Germinal center (tissue), 1 donor: ENCODE results near the gene CEP112.
"Not testable (repeated sequence)": the region's sequence is repeated elsewhere in the genome, so short reads cannot be mapped to it uniquely, and the experiment has no call there.

Experiments
- DNase-seq: peaks from one replicate; pipeline ENCODE4 v3.0.0; 2012; ENCODE audit warnings: mixed read lengths, low spot score

The CEP112 gene

DNA sequence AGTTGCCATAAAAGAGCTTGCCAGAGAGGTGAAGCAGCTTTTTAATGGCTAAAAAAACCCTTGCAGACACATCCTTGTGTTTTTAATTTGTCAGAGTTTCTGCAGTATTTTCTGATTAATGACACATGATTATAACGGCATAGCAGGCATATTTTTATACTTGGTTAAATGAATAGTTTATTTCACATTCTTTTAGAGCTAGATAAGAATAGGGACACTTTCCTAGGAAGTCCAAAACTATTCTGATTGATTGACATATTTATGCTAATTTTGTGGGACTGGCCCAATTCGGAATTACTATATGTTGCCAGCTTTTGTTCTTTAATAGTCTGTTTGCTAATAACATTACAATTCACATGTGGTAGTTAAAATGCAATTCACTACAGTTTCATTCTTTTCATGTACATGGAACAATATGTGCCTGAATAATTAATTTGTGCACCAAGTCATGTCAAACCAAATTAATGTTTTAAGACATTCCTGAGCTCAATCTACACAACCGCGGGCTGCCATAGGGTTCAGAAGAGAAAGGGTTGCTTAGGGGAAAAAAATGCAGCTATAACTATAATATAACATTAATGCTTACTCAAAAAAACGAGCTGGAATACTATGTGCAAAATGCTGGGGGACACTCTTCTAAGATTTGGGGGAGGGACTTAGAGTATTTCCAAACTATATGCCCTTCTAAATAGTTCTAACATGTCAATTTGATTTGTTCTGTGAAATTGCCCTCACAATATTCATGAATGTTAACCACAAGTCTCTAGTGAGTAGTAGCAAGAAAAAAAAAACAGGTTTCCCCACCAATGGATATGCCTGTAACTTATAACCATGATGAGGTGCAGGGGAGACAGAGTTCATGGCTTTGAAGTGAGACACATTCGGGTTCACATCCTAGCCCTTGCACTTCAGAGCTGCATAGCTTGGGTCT, 305.4 kb downstream of the CEP112 start:
- DNase-seq = no peak

DNA sequence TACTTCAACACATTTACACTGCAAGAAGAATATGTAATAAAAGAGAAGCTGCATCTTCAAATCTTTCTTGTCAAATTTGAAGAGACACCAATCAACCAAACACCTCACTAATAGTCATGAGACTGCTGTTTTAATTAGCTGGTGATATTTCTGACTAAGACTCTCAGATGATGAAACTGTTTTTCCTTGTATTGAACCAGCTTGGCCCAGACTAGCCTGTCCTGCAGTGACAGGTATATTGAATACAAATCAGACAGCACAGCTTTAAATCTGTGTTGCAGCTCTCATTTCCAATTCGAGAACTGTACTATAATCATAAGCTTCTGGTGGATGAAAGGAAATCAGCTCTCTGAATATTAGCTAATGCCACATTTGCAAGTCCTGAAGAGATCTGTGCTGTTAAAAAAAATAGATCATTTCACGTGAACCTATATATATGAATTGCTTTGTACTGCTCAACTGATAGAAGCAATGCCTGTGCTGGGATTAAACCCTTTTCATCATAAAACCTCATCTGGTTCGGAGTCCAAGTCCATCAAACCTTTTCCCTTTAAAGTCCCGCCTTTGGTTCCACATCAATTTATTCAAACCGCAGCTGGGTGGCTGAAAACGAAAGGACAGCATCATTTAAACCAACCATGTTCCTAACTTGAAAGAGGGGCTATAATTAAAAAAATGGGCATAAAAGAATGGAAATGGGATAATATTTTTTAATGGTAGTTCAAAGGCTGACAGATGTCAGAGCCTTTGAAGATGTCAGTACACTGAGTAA, 306.2 kb downstream of the CEP112 start:
- DNase-seq = no peak

DNA sequence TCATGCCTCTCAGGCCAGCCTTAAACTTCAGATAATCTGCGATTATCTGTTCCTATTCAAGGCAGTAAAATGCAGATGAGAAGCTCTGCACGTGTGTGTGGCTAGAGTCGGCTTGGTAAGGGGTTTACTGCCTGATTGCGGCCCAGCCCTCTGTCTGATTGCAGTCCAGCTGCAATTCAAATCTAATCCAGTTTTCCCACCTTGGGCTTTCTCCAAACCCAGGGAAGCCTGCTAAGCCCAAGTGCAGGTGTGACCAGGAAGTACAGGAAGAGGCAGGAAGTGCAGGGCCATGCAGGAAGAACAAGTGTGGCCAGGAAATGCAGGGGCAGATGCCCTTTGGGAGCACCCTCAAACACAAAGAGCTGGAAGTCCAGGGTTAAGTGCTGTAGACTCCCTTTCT, 314.9 kb downstream of the CEP112 start:
- DNase-seq = no peak

DNA sequence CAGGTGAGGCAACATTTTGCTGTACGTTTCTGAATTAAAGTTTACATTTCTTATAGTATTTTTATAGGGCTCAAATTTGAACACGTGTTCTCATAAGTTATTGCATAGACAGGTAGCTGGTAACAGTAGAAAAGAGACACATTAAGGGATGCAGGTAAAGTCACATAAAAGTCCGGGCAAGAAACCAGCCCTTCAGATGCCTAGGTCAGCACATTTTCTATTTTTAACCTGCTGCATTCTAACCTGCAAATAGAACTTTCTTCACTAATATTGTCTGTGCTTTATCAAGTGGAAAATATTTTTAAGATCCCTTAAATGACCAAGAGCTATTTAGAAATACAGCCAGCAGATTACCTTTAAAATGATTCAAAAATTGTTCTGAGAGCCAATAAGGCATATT, 323.1 kb downstream of the CEP112 start:
- DNase-seq = no peak

DNA sequence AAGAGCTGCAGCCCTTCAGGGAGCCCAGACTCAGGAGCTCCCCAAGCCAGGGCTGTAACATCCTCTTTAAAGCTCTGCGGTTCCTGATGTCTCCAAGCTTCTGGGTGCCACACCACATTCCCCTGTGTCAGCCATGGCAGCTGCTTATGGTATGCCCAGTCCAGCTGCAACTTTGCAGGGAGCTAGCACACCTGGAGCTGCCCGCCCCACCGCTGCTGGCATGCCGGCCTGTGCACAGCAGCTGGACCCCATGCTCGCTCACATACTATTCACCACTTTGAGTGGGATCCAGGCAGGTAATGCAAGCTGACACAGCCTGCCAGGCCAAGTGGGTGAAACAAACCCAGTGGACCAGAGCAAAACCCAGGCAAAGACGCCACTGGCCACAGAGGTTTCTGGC, 324.9 kb downstream of the CEP112 start:
- DNase-seq = no peak

DNA sequence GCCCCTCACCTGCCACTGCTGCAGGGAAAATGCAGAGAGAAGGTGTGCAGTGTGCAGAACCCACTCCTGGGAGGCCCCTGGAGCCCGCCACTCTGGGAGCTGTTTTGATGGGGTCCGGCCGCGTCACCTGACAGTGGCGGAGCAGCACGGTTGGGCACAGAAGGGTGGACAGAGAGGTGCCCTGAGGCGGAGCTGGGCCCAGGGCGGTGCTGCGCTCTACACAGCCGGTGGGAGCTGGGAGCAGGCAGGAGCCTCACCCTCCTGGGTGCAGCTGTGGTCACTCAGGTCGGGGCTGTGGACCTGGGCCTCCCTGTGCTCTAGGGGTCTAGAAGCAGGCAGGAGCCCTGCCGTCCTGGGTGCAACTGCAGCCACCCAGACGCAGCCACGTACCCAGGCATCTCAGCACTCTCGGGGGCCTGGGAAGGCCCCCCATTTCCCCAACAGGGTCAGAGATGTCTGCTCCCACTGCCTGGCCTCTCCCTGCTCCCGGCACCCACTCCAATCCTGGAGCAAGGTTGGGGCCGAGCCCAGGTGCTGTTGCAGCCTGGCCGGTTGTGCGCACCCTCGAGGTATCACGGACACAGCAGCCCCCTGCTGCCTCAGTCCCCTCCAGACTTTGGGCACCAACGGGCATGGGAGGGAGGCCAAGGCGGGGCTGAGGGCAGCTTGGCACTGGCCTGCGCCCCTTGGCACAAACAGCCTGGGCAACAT, 326.1 kb downstream of the CEP112 start:
- no peak for DNase-seq

DNA sequence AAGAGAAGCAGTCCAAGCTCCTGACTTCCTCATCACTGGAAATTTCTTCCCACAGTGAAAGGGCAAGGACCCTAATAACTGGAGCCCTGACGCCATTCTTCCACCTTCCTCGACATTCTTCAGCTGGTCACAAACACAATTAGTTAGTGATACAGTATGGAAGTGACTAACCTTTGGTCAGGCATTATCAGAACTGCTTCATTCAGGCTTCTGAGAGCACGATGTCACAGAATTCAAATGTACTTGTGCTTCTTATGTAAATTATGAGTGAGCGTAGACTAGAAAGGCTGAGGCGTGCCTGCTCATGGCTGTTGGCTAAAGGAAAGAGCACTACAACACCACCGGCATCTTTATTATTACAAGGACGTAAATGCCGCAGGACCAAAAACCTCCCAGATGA, 327.5 kb downstream of the CEP112 start:
- DNase-seq = no peak

DNA sequence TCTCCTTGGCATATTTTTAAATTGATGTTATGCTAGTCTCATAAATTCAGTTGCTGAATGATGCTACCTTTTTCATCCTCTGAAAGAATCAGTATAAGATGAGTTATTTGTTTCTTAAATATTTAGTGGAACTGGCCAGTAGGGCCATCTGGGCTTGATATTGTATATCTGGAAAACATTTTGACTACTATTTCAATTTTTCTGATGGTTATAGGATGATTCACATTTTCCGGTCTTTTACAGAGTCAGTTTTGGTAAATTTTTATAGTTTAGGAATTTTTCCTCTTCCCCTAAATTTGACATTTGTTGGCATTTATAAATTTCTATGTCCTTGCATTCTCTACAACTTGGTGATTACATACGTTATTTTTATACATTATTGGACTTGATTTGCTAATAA, 334.2 kb downstream of the CEP112 start:
- no peak for DNase-seq

DNA sequence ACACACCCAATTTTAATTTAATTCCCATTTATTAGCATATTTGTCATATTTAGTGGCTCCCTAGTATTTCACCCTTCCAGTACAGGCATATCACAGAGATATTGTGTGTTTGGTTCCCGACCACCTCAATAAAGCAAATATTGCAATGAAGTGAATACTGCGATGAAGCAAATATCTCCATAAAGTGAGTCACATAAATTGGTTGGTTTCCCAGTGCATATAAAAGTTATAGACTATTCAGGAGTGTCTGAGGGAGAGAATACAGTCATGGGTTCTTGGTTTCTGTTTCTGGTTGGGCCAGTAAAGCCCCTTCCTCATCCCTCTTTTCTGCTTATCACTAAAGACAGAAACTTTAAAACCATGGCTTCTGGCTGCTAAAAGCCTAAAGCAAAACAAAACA, 335.1 kb downstream of the CEP112 start:
- no peak for DNase-seq

DNA sequence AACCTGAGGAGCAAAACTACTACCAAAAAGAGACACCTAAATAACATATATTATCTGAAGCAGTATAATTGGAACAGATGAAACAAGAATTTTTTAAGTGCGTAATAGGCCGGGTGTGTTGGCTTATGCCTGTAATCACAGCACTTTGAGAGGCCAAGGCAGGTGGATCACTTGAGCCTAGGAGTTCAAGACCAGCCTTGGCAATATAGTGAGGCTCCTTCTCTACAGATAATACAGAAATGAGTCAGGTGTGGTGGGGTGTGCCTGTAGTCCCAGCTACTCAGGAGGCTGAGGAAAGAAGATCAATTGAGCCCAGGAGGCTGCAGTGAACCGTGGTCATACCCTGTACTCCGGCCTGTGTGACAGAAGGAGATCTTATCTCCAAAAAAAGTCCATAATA, 336.3 kb downstream of the CEP112 start:
- no peak for DNase-seq

DNA sequence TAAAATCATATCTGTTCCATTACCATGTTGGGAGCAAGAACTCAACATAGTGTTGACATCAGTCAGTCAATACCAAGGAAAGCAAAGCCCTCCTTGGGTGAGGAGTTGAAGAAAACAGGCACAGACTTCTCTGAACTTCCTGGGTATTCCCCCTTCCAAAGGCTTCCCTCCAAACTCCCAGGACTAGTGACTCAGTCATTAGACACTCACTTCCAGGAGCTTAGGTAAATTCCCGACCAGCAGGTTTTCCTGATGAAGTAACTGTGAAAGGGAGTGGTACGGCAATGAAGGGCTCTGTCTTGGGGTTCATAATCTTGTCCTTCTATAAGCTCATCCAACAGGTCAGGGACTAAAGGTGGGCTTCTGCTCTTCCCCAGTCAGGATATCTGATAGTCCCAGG, 336.7 kb downstream of the CEP112 start:
- DNase-seq = no peak

DNA sequence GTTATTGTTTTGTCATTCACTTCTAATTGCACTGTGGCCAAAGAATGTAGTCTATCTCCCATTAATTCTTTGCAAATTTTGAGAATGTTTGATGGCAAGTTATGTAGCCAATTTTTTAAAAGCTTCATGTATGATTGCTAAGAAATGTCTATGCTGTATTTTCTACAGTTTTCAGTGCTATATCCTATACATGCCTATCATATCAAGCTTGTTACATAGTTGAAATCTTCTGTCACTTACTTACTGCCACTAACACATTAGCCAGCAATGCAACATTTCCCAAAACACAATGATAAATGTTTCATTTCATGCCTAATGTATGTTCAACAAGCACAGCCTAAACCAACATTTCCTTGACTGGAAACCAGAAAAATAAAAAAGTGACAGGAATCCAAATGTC, 338.1 kb downstream of the CEP112 start:
- DNase-seq = no peak

DNA sequence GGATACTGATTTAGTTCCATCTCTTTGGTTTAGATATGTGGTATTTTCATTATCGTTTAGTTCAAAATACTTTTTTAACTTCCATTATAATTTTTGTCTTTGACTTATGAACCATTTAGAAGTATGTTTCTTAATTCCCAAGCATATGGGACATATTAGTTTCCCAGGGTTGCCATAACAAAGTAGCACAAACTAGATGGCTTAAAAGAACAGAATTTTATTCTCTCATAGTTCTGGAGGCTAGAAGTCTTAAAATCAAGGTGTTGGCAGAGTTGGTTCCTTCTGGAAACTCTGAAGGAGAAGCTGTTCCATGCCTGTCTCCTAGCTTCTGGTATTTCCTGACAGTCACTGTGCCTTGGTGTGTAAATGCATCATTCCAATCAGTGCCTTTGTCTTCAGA, 339.0 kb downstream of the CEP112 start:
- no peak for DNase-seq

DNA sequence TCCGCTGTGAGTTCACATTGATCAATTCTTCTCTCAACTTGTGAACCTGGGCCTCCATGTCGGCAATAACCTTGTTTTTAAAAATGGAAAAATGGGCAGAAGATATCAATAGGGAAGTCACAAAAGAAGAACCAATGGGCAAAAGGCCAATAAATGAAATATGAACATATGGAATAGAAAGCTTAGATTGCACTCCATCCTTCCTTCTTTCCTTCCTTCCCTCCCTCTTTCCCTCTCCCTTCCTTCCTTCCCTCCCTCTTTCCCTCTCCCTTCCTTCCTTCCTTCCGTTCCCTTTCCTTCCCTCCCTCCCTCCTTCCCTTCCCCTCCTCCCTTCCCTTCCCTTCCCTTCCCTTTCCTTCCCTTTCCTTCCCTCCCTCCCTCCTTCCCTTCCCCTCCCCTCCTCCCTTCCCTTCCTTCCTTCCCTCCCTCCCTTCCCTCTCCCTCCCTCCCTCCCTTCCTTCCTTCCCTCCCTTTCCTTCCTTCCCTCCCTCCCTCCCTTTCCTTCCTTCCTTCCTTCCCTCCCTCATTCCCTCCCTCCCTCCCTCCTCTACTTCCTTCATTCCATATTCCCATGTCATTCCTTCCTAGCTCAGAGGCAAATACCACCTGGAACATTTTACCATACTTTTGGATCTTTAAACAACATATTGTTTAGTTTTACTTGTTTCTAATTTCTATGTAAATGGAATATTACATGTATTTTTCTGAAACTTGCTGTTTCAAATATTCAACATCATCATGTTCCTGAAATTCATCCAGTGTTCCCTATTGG, 339.8 kb downstream of the CEP112 start:
- DNase-seq = no peak

DNA sequence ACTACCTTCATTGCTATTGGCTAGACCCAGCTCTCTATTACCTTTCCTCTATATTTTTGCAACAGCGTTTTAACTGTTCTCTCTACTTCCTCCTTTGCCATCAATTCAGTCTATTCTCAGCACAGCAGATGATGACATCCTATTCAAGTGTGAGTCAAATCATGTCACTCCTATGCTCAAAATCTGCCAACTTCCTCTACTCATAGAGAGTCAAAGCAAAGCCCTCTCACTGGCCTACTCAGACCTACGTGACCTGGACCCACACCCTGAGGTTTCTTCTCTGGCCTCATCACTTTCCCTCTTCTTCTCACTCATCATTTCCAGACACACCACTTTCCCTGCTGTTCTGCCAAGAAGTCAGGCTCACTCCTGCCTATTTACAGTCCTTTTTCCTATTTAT, 341.4 kb downstream of the CEP112 start:
- no peak for DNase-seq

DNA sequence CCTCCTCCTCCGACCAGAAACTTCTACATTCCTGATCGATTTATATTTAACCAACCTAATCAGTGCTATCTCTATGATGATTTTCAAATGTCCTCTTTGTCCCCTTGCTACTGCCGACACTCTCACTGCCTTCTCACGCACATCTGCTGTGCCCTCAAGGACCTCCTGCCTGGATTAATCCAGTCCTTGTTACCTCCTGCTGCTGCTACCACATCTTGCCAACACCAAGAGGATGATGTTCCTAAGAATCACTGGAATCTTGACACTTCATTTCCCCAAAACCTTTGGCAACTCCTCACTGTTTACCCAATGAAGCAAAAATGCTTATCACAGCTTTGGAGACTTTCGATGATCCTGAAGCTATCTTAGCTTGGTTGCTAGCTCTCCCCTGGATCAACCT, 343.2 kb downstream of the CEP112 start:
- no peak for DNase-seq

DNA sequence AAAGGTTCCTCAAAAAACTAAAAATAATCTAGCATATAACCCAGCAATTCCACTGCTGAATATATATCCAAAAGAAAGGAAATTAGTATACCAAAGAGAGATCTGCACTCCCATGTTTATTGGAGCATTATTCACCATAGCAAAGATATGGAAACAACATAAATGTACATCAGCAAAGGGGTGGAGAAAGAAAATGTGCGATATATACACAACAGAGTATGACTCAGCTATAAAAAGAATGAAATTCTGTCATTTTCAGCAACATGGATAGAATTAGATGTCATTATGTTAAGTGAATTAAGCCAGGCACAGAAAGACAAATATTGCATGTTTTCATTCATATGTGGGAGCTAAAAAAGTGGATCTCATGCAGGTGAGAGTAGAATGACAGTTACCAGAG, 350.8 kb downstream of the CEP112 start:
- no peak for DNase-seq

DNA sequence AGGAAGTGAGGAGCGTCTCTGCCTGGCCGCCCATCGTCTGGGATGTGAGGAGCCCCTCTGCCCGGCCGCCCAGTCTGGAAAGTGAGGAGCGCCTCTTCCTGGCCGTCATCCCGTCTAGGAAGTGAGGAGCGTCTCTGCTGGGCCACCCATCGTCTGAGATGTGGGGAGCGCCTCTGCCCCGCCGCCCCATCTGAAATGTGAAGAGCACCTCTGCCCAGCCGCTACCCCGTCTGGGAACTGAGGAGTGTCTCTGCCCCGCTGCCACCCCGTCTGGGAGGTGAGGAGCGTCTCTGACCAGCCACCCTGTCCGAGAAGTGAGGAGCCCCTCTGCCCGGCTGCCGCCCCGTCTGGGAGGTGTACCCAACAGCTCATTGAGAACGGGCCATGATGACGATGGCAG, 354.7 kb downstream of the CEP112 start:
- not testable (repeated sequence) for DNase-seq

DNA sequence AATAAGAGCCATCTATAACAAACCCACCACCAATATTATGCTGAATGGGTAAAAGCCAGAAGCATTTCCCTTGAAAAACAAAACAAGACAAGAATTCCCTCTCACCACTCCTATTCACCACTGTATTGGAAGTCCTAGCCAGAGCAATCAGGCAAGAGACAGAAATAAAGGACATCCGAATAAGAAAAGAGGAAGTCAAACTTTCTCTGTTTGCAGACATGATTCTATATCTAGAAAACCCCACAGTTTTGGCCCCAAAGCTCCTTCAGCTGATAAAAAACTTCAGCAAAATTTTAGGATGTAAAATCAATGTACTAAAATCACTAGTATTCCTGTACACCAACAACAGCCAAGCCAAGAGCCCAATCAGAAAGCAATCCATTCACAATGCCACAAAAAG, 358.7 kb downstream of the CEP112 start:
- no peak for DNase-seq

DNA sequence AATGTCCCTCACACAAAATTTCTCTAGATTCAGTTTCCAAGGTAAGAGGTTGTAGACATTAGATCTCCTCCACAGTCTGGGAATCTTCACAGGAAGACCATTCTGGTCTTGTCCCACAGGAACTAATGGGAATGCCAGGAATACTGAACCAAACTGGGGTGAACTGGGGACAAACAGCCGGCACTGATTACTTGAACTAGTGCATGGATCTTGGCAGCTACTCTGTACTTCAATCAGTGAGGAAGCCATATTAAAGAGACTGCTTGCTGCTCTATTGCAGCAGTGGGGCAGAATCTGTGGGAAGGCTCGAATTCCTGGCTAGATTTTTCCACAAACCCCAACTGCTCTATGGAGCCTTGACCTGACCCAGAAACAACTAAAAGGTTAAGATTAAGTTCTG, 361.6 kb downstream of the CEP112 start:
- no peak for DNase-seq

DNA sequence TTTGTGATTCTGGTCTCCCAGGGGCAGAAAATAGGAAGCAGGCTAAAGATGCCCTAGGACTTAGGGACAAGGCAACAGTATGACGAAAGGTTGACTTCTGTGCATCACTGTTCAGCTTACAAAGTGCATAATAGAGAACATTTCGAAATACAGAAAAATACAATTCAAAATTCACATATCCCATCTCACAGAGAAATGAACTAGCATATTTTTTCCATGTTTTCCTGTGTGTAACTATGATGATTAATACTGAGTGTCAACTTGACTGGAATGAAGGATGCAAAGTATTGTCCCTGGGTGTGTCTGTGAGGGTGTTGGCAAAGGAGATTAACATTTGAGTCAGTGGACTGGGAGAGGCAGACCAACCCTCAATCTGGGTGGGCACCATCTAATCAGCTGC, 365.4 kb downstream of the CEP112 start:
- DNase-seq = not testable (repeated sequence)

DNA sequence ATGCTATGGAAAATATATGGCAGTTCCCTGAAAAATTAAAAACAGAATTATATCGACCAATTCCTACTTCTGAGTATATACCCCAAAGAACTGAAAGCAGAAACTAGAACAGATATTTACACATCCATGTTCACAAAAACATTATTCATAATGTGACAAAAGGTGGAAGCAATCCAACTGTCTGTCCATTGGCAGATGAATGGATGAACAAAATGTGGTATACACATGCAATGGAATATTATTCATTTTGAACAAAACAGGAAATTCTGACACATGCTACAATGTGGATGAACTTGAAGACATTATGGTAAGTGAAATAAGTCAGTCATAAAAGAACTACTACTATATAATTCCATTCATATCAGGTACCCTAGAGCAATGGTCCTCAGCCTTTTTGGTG, 367.0 kb downstream of the CEP112 start:
- DNase-seq = no peak
